Measurements from ENCODE around the gene PLA2G5. TPM values are rescaled to one million over a fixed set of nuclear protein-coding genes. Genes with fewer than 3 reads are reported as not detected.

PLA2G5 gene
- total and polyA plus RNA-seq, 7 donors = 0.43 to 1.2 (median 0.53) TPM; not detected in 2

GRCh38 chr1:20108366-20109123, 38.6 kb downstream of the PLA2G5 start:
- H3K4me3 ChIP-seq = no peak overlapping the region
- 56 to 73% (median 61%) methylated on average over 5 of the region's 5 CpGs for WGBS, 3 donors
- TF ChIP-seq, protein P1, sequence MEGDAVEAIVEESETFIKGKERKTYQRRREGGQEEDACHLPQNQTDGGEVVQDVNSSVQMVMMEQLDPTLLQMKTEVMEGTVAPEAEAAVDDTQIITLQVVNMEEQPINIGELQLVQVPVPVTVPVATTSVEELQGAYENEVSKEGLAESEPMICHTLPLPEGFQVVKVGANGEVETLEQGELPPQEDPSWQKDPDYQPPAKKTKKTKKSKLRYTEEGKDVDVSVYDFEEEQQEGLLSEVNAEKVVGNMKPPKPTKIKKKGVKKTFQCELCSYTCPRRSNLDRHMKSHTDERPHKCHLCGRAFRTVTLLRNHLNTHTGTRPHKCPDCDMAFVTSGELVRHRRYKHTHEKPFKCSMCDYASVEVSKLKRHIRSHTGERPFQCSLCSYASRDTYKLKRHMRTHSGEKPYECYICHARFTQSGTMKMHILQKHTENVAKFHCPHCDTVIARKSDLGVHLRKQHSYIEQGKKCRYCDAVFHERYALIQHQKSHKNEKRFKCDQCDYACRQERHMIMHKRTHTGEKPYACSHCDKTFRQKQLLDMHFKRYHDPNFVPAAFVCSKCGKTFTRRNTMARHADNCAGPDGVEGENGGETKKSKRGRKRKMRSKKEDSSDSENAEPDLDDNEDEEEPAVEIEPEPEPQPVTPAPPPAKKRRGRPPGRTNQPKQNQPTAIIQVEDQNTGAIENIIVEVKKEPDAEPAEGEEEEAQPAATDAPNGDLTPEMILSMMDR (IDR thresholded peaks at IDR 0.05) = no peak
- no peak for DNase-seq
- H3K4me1 ChIP-seq = no peaks in the 10 kb centered on the region
- peaks cover 0 to 2% (median 0%) of the 10 kb centered on the region in 3 donors for H3K27me3 ChIP-seq (ENCODE audit: insufficient read depth in 3 of 3, low read length in 2 of 3)
- H3K36me3 ChIP-seq (ENCODE audit: insufficient read depth in 1 of 2, low read depth in 1 of 2) = no peaks in the 10 kb centered on the region
- no peaks in the 10 kb centered on the region for H3K9me3 ChIP-seq
- ATAC-seq = no peak
- H3K27ac ChIP-seq = no peak overlapping the region
- intact Hi-C loops (cut with DNase I) = no loop called here

GRCh38 chr1:20109223-20109856, 39.3 kb downstream of the PLA2G5 start:
- H3K4me1 ChIP-seq = no peaks in the 10 kb centered on the region
- no peaks in the 10 kb centered on the region for H3K9me3 ChIP-seq
- H3K4me3 ChIP-seq = no peak overlapping the region
- TF ChIP-seq, protein P1 (IDR thresholded peaks at IDR 0.05) = no peak
- H3K36me3 ChIP-seq (ENCODE audit: insufficient read depth in 1 of 2, low read depth in 1 of 2) = no peaks in the 10 kb centered on the region
- WGBS, 3 donors = 80 to 85% (median 83%) methylated on average over 4 of the region's 4 CpGs
- H3K27me3 ChIP-seq (ENCODE audit: insufficient read depth in 3 of 3, low read length in 2 of 3) = peaks cover 0 to 2% (median 0%) of the 10 kb centered on the region in 3 donors
- intact Hi-C loops (cut with DNase I) = no loop called here
- DNase-seq (no peak), ATAC-seq (no peak)
- no peak overlapping the region for H3K27ac ChIP-seq

- peaks cover 0 to 2% (median 2%) of the 10 kb centered on the region in 3 donors for H3K27me3 ChIP-seq (ENCODE audit: insufficient read depth in 3 of 3, low read length in 2 of 3)
- DNase-seq = no peak
- no peak overlapping the region for H3K27ac ChIP-seq
- TF ChIP-seq, protein P1 (IDR thresholded peaks at IDR 0.05) = no peak
- intact Hi-C loops (cut with DNase I) = no loop called here
- H3K9me3 ChIP-seq = no peaks in the 10 kb centered on the region
- 65 to 70% (median 70%) methylated on average over 12 of the region's 12 CpGs for WGBS, 3 donors
- no peaks in the 10 kb centered on the region for H3K4me1 ChIP-seq
- ATAC-seq = no peak
- H3K36me3 ChIP-seq (ENCODE audit: insufficient read depth in 1 of 2, low read depth in 1 of 2) = no peaks in the 10 kb centered on the region
- H3K4me3 ChIP-seq = no peak overlapping the region
These were observed 40.7 kb downstream of the PLA2G5 start for GRCh38 chr1:20110679-20111078.

DNA sequence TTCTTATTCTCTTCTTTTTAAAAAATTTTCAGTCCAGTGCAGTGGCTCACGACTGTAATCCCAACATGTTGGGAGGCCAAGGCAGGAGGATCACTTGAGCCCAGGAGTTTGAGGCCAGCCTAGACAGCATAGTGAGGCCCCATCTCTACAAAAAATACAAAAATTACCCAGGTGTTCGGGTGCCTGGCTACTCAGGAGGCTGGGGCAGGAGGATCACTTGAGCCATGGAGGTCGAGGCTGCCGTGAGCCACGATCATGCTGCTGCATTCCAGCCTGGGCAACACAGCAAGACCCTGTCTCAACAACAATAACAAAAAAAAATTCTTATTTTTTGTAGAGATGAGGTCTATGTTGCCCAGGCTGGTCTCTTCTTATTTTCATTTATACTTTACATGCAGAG, 41.5 kb downstream of the PLA2G5 start:
- ATAC-seq = no peak
- intact Hi-C loops (cut with DNase I) = no loop called here
- WGBS, 3 donors = 88 to 92% (median 92%) methylated on average over 5 of the region's 5 CpGs

More for the DNA sequence above, 41.5 kb downstream of the PLA2G5 start:
- Histone ChIP-seq H3K4me1 (no peaks in the 10 kb centered on the region), H3K27me3 (ENCODE audit: insufficient read depth in 3 of 3, low read length in 2 of 3) (peaks cover 0 to 2% (median 2%) of the 10 kb centered on the region in 3 donors), H3K36me3 (ENCODE audit: insufficient read depth in 1 of 2, low read depth in 1 of 2) (no peaks in the 10 kb centered on the region), H3K27ac (no peak overlapping the region), H3K4me3 (no peak overlapping the region), H3K9me3 (no peaks in the 10 kb centered on the region)
- no peak for DNase-seq
- TF ChIP-seq, protein P1 (IDR thresholded peaks at IDR 0.05) = no peak

All from psoas muscle (tissue), 8 donors.